ENCODE results near the gene AP5B1. TPM values are rescaled to one million over a fixed set of nuclear protein-coding genes. Genes with fewer than 3 reads are reported as not detected.
A peak's percentile ranks its signal among the peaks of the same experiment; 100 is the strongest.

Gene AP5B1
- total RNA-seq, 3 donors from 2014 or later: 15.5 to 19.3 (median 17.6) TPM

- TF ChIP-seq POLR2A (IDR thresholded peaks at IDR 0.05) (no peak), CTCF (IDR thresholded peaks at IDR 0.05) (no peak), POLR2AphosphoS5 (IDR thresholded peaks at IDR 0.05) (no peak)
- H3K27ac ChIP-seq: peak overlapping the region; percentile 77 to 83
- H3K9me3 ChIP-seq: no peaks in the 10 kb centered on the region
- peaks cover 7 to 29% of the 10 kb centered on the region in 2 donors for H3K4me1 ChIP-seq
- peak overlapping the region in 1 of 3 donors; percentile 15 for H3K4me3 ChIP-seq
- DNase-seq (ENCODE audit: low spot score in 2 of 2): no peak
- peaks cover 5 to 6% of the 10 kb centered on the region in 2 donors for H3K27me3 ChIP-seq
- intact Hi-C loops (cut with DNase I; ENCODE audit: low total_unique reads): no loop called here
- no peaks in the 10 kb centered on the region for H3K36me3 ChIP-seq
Measured at GRCh38 chr11:65790902-65791650, 10.3 kb upstream of the AP5B1 start.

GRCh38 chr11:65790104-65790901 is 9.5 kb upstream of the AP5B1 start:
- Histone ChIP-seq H3K9me3 (no peaks in the 10 kb centered on the region), H3K27me3 (peaks cover 9 to 10% of the 10 kb centered on the region in 2 donors), H3K4me1 (peaks cover 8 to 30% of the 10 kb centered on the region in 2 donors), H3K4me3 (no peak overlapping the region), H3K36me3 (no peaks in the 10 kb centered on the region), H3K27ac (peak overlapping the region; percentile 77 to 83)
- TF ChIP-seq POLR2AphosphoS5 (IDR thresholded peaks at IDR 0.05) (no peak), CTCF (IDR thresholded peaks at IDR 0.05) (no peak), POLR2A (IDR thresholded peaks at IDR 0.05) (no peak)
- DNase-seq (ENCODE audit: low spot score in 2 of 2): no peak
- intact Hi-C loops (cut with DNase I; ENCODE audit: low total_unique reads): no loop called here

- intact Hi-C loops (cut with DNase I; ENCODE audit: low total_unique reads): no loop called here
- peak overlapping the region; percentile 16 to 61 for H3K27ac ChIP-seq
Measured at GRCh38 chr11:65789230-65790103, 8.7 kb upstream of the AP5B1 start.

GRCh38 chr11:65788821-65789220 is 8.0 kb upstream of the AP5B1 start:
- intact Hi-C loops (cut with DNase I; ENCODE audit: low total_unique reads): no loop called here
- no peaks in the 10 kb centered on the region for H3K36me3 ChIP-seq
- peaks cover 9 to 10% of the 10 kb centered on the region in 2 donors for H3K27me3 ChIP-seq
- TF ChIP-seq POLR2A (IDR thresholded peaks at IDR 0.05): no peak
- no peak for TF ChIP-seq POLR2AphosphoS5 (IDR thresholded peaks at IDR 0.05)
- no peak for TF ChIP-seq CTCF (IDR thresholded peaks at IDR 0.05)
- DNase-seq (ENCODE audit: low spot score in 2 of 2): no peak
- H3K4me3 ChIP-seq: peak overlapping the region in 2 of 3 donors; percentile 53 to 73
- no peaks in the 10 kb centered on the region for H3K9me3 ChIP-seq
- peaks cover 8 to 30% of the 10 kb centered on the region in 2 donors for H3K4me1 ChIP-seq
- peak overlapping the region; percentile 61 to 79 for H3K27ac ChIP-seq

More at GRCh38 chr11:65789230-65790103, 8.7 kb upstream of the AP5B1 start:
- H3K4me1 ChIP-seq: peaks cover 8 to 30% of the 10 kb centered on the region in 2 donors
- no peak overlapping the region for H3K4me3 ChIP-seq
- no peaks in the 10 kb centered on the region for H3K36me3 ChIP-seq
- no peak for DNase-seq (ENCODE audit: low spot score in 2 of 2)
- peaks cover 9 to 10% of the 10 kb centered on the region in 2 donors for H3K27me3 ChIP-seq
- no peaks in the 10 kb centered on the region for H3K9me3 ChIP-seq
- TF ChIP-seq POLR2A (IDR thresholded peaks at IDR 0.05) (no peak), CTCF (IDR thresholded peaks at IDR 0.05) (no peak), POLR2AphosphoS5 (IDR thresholded peaks at IDR 0.05) (no peak)
